ENCODE results near the gene MARCHF7. TPM values are rescaled to one million over a fixed set of nuclear protein-coding genes. Genes with fewer than 3 reads are reported as not detected.
"Not testable (repeated sequence)": the region's sequence is repeated elsewhere in the genome, so short reads cannot be mapped to it uniquely, and the experiment has no call there.

Gene MARCHF7
- total RNA-seq: 67.1 and 72.0 TPM in 2 replicates

GRCh38 chr2:159712143-159712928 is at the start of gene MARCHF7:
Gene MARCHF7 (plus strand): TSS chr2:159712506. CDS start chr2:159729023, 16,517 bp downstream.
- Mint-ChIP-seq H3K36me3 (ENCODE audit: low read depth) (peaks cover 41% of the 10 kb centered on the region), H3K27me3 (no peaks in the 10 kb centered on the region), H3K9me3 (no peaks in the 10 kb centered on the region), H3K4me3 (peak within 1 kb of the TSS; percentile 100), H3K4me1 (peaks cover 32% of the 10 kb centered on the region), H3K27ac (peak within 1 kb of the TSS; percentile 100)
- intact Hi-C loops (cut with micrococcal nuclease): loop anchor here (1.0 to 5.0 kb wide), 8 partner anchors 45 to 1815 kb away; partner anchors contain the start of genes CCDC148, CD302, LY75 and PKP4
- peak; percentile 99 for DNase-seq

- DNase-seq; H3K4me3 Mint-ChIP-seq; intact Hi-C loops (cut with micrococcal nuclease); H3K27ac Mint-ChIP-seq; H3K9me3 Mint-ChIP-seq; H3K27me3 Mint-ChIP-seq; H3K4me1 Mint-ChIP-seq; H3K36me3 Mint-ChIP-seq (ENCODE audit: low read depth): not testable (repeated sequence)
Measured at GRCh38 chr2:159667423-159667822, 44.9 kb upstream of the MARCHF7 start.

- no peak for DNase-seq
- no peaks in the 10 kb centered on the region for H3K9me3 Mint-ChIP-seq
- no peaks in the 10 kb centered on the region for H3K27me3 Mint-ChIP-seq
- no peaks in the 10 kb centered on the region for H3K36me3 Mint-ChIP-seq (ENCODE audit: low read depth)
- H3K4me1 Mint-ChIP-seq: no peaks in the 10 kb centered on the region
- intact Hi-C loops (cut with micrococcal nuclease): no loop called here
- H3K27ac Mint-ChIP-seq: no peak overlapping the region
- no peak overlapping the region for H3K4me3 Mint-ChIP-seq
Measured at GRCh38 chr2:159671047-159671446, 41.3 kb upstream of the MARCHF7 start.

GRCh38 chr2:159677654-159678053 is 34.7 kb upstream of the MARCHF7 start:
- no peaks in the 10 kb centered on the region for H3K27me3 Mint-ChIP-seq
- intact Hi-C loops (cut with micrococcal nuclease): no loop called here
- no peak overlapping the region for H3K27ac Mint-ChIP-seq
- no peaks in the 10 kb centered on the region for H3K4me1 Mint-ChIP-seq
- no peaks in the 10 kb centered on the region for H3K36me3 Mint-ChIP-seq (ENCODE audit: low read depth)
- H3K9me3 Mint-ChIP-seq: no peaks in the 10 kb centered on the region
- DNase-seq: no peak
- H3K4me3 Mint-ChIP-seq: no peak overlapping the region

GRCh38 chr2:159680692-159681091 is 31.6 kb upstream of the MARCHF7 start:
- no peak overlapping the region for H3K4me3 Mint-ChIP-seq
- intact Hi-C loops (cut with micrococcal nuclease): no loop called here
- H3K4me1 Mint-ChIP-seq: no peaks in the 10 kb centered on the region
- no peak for DNase-seq
- no peaks in the 10 kb centered on the region for H3K36me3 Mint-ChIP-seq (ENCODE audit: low read depth)
- no peaks in the 10 kb centered on the region for H3K9me3 Mint-ChIP-seq
- H3K27ac Mint-ChIP-seq: no peak overlapping the region
- H3K27me3 Mint-ChIP-seq: no peaks in the 10 kb centered on the region

GRCh38 chr2:159683817-159684216 is 28.5 kb upstream of the MARCHF7 start:
- no peak overlapping the region for H3K27ac Mint-ChIP-seq
- no peaks in the 10 kb centered on the region for H3K27me3 Mint-ChIP-seq
- intact Hi-C loops (cut with micrococcal nuclease): no loop called here
- no peaks in the 10 kb centered on the region for H3K9me3 Mint-ChIP-seq
- DNase-seq: no peak
- no peak overlapping the region for H3K4me3 Mint-ChIP-seq
- no peaks in the 10 kb centered on the region for H3K36me3 Mint-ChIP-seq (ENCODE audit: low read depth)
- no peaks in the 10 kb centered on the region for H3K4me1 Mint-ChIP-seq

GRCh38 chr2:159684796-159685195 is 27.5 kb upstream of the MARCHF7 start:
- H3K36me3 Mint-ChIP-seq (ENCODE audit: low read depth): no peaks in the 10 kb centered on the region
- intact Hi-C loops (cut with micrococcal nuclease): no loop called here

GRCh38 chr2:159694500-159695040 is 17.7 kb upstream of the MARCHF7 start:
- no peak overlapping the region for H3K4me3 Mint-ChIP-seq
- peaks cover 8% of the 10 kb centered on the region for H3K36me3 Mint-ChIP-seq (ENCODE audit: low read depth)
- no peaks in the 10 kb centered on the region for H3K4me1 Mint-ChIP-seq
- H3K27me3 Mint-ChIP-seq: no peaks in the 10 kb centered on the region
- intact Hi-C loops (cut with micrococcal nuclease): no loop called here
- H3K27ac Mint-ChIP-seq: no peak overlapping the region
- no peak for DNase-seq
- H3K9me3 Mint-ChIP-seq: peaks cover 7% of the 10 kb centered on the region

More at GRCh38 chr2:159684796-159685195, 27.5 kb upstream of the MARCHF7 start:
- Mint-ChIP-seq H3K27me3 (no peaks in the 10 kb centered on the region), H3K4me1 (no peaks in the 10 kb centered on the region), H3K27ac (no peak overlapping the region), H3K4me3 (no peak overlapping the region), H3K9me3 (no peaks in the 10 kb centered on the region)
- no peak for DNase-seq

- Mint-ChIP-seq H3K9me3 (peaks cover 7% of the 10 kb centered on the region), H3K4me3 (no peak overlapping the region), H3K27ac (no peak overlapping the region), H3K4me1 (no peaks in the 10 kb centered on the region), H3K27me3 (no peaks in the 10 kb centered on the region), H3K36me3 (ENCODE audit: low read depth) (peaks cover 8% of the 10 kb centered on the region)
- intact Hi-C loops (cut with micrococcal nuclease): no loop called here
- DNase-seq: peak; percentile 24
Measured at GRCh38 chr2:159695795-159696448, 16.4 kb upstream of the MARCHF7 start.

GRCh38 chr2:159703491-159703890 is 8.8 kb upstream of the MARCHF7 start:
- H3K36me3 Mint-ChIP-seq (ENCODE audit: low read depth): peaks cover 4% of the 10 kb centered on the region
- intact Hi-C loops (cut with micrococcal nuclease): no loop called here
- H3K4me3 Mint-ChIP-seq: no peak overlapping the region
- H3K4me1 Mint-ChIP-seq: peaks cover 2% of the 10 kb centered on the region
- H3K9me3 Mint-ChIP-seq: no peaks in the 10 kb centered on the region
- no peaks in the 10 kb centered on the region for H3K27me3 Mint-ChIP-seq
- H3K27ac Mint-ChIP-seq: no peak overlapping the region
- peak; percentile 34 for DNase-seq

- no peak overlapping the region for H3K4me3 Mint-ChIP-seq
- H3K4me1 Mint-ChIP-seq: peaks cover 5% of the 10 kb centered on the region
- peak; percentile 37 for DNase-seq
- H3K27me3 Mint-ChIP-seq: no peaks in the 10 kb centered on the region
- intact Hi-C loops (cut with micrococcal nuclease): no loop called here
- H3K27ac Mint-ChIP-seq: no peak overlapping the region
- H3K9me3 Mint-ChIP-seq: no peaks in the 10 kb centered on the region
- H3K36me3 Mint-ChIP-seq (ENCODE audit: low read depth): peaks cover 12% of the 10 kb centered on the region
Measured at GRCh38 chr2:159706385-159706980, 5.8 kb upstream of the MARCHF7 start.

GRCh38 chr2:159708066-159708760 is 4.1 kb upstream of the MARCHF7 start:
- Mint-ChIP-seq H3K27me3 (no peaks in the 10 kb centered on the region), H3K36me3 (ENCODE audit: low read depth) (peaks cover 20% of the 10 kb centered on the region), H3K4me1 (peaks cover 8% of the 10 kb centered on the region), H3K4me3 (no peak overlapping the region), H3K9me3 (no peaks in the 10 kb centered on the region), H3K27ac (no peak overlapping the region)
- intact Hi-C loops (cut with micrococcal nuclease): no loop called here
- peak; percentile 44 for DNase-seq

- peak; percentile 48 for DNase-seq
- intact Hi-C loops (cut with micrococcal nuclease): loop anchor here (5.0 kb wide), 4 partner anchors 47 to 1813 kb away; partner anchors contain the start of genes CCDC148, CD302 and PKP4
- peaks cover 23% of the 10 kb centered on the region for H3K4me1 Mint-ChIP-seq
- no peak overlapping the region for H3K27ac Mint-ChIP-seq
- peaks cover 29% of the 10 kb centered on the region for H3K36me3 Mint-ChIP-seq (ENCODE audit: low read depth)
- H3K4me3 Mint-ChIP-seq: no peak overlapping the region
- no peaks in the 10 kb centered on the region for H3K27me3 Mint-ChIP-seq
- no peaks in the 10 kb centered on the region for H3K9me3 Mint-ChIP-seq
Measured at GRCh38 chr2:159710601-159711180, 1.6 kb upstream of the MARCHF7 start.

Data from activated CD4-positive, alpha-beta T cell treated with anti-CD3 and anti-CD28 coated beads, Interleukin-2, amount 10 ng/mL, durations not matched to agents 24 days and 14 days (primary cell).